IMR-90 (cell line): ENCODE data around the gene DNAI2. TPM values are rescaled to one million over a fixed set of nuclear protein-coding genes. Genes with fewer than 3 reads are reported as not detected.

ENCODE experiments used
- ATAC-seq: fragments of 200-7000 bp; cut with Tn5 transposase; 2 replicates; pipeline ENCODE4 v1.9.1; 2020; ENCODE audit warnings: low read depth, mild to moderate bottlenecking, moderate library complexity
- BruUV-seq: library from RNA; stranded (reverse); fragments of 400-500 nt; replicated peaks from 2 replicates; lab custom pipeline; 2021; lab: Mats Ljungman, UMichigan
- CTCF ChIA-PET: fragments of 300-600 bp; formaldehyde crosslinking; extraction: SDS; loops from one replicate; lab custom pipeline; 2021; ENCODE audit warnings: antibody characterized with exemption; lab: Yijun Ruan, JAX
- POLR2A ChIA-PET: fragments of 300-600 bp; sonication (Branson Sonifier 250); formaldehyde crosslinking; loops from one replicate; lab custom pipeline; 2022; ENCODE audit warnings: antibody characterized with exemption; ENCODE audit not compliant: unreplicated experiment; lab: Charles Lee
- DNase-seq: peaks from one replicate; pipeline ENCODE4 v3.0.0; 2013
- H2AFZ ChIP-seq: replicated peaks from 2 replicates; pipeline ENCODE3; 2013; ENCODE audit warnings: low read length, mild to moderate bottlenecking; ENCODE audit not compliant: poor library complexity
- H2AK5ac ChIP-seq: 2 replicates; pipeline ENCODE4 v1.6.1; 2013; ENCODE audit warnings: low read depth, low read length, inconsistent platforms
- H2AK9ac ChIP-seq: replicated peaks from 2 replicates; pipeline ENCODE3; 2013; ENCODE audit warnings: mild to moderate bottlenecking, low read depth, low read length, moderate library complexity; ENCODE audit not compliant: poor library complexity
- H2BK120ac ChIP-seq: 2 replicates; pipeline ENCODE4 v1.6.1; 2013; ENCODE audit warnings: low read depth, low read length, inconsistent platforms
- H2BK15ac ChIP-seq: 3 replicates; pipeline ENCODE4 v1.6.1; 2013; ENCODE audit warnings: low read depth, low read length, inconsistent platforms
- H2BK20ac ChIP-seq: 2 replicates; pipeline ENCODE4 v1.6.1; 2013; ENCODE audit warnings: low read depth, mild to moderate bottlenecking, inconsistent platforms, low read length, moderate library complexity
- H2BK5ac ChIP-seq: 2 replicates; pipeline ENCODE4 v1.6.1; 2013; ENCODE audit warnings: mild to moderate bottlenecking, low read depth, low read length, inconsistent platforms; ENCODE audit not compliant: poor library complexity, severe bottlenecking
- H3K14ac ChIP-seq: replicated peaks from 2 replicates; pipeline ENCODE4 v1.6.1; 2013; ENCODE audit warnings: low read depth, low read length, inconsistent platforms
- H3K18ac ChIP-seq: 2 replicates; pipeline ENCODE4 v1.6.1; 2013; ENCODE audit warnings: low read depth, low read length, control low read depth
- H3K23ac ChIP-seq: 2 replicates; pipeline ENCODE4 v1.6.1; 2013; ENCODE audit warnings: low read depth, low read length, inconsistent platforms
- H3K27ac ChIP-seq: 2 replicates; pipeline ENCODE4 v1.5.1; 2013; ENCODE audit warnings: mild to moderate bottlenecking, control low read depth, low read length; ENCODE audit not compliant: insufficient read depth
- H3K27me3 ChIP-seq: 2 replicates; pipeline ENCODE4 v1.6.1; 2013; ENCODE audit warnings: low read length; ENCODE audit not compliant: control insufficient read depth, insufficient read depth
- H3K36me3 ChIP-seq: 2 replicates; pipeline ENCODE4 v1.6.1; 2013; ENCODE audit warnings: low read length, mixed read lengths; ENCODE audit not compliant: control insufficient read depth, insufficient read depth
- H3K4ac ChIP-seq: 2 replicates; pipeline ENCODE4 v1.6.1; 2013; ENCODE audit warnings: low read depth, low read length, inconsistent platforms
- H3K4me1 ChIP-seq: 2 replicates; pipeline ENCODE4 v1.6.1; 2013; ENCODE audit warnings: low read length, mixed read lengths; ENCODE audit not compliant: control insufficient read depth, insufficient read depth
- H3K4me2 ChIP-seq: 2 replicates; pipeline ENCODE4 v1.6.1; 2013; ENCODE audit warnings: low read depth, mild to moderate bottlenecking, control low read depth, low read length, moderate library complexity
- H3K4me3 ChIP-seq: 2 replicates; pipeline ENCODE4 v1.5.1; 2013; ENCODE audit warnings: low read depth, mild to moderate bottlenecking, control low read depth, low read length, moderate library complexity; ENCODE audit not compliant: insufficient read depth
- H3K56ac ChIP-seq: 2 replicates; pipeline ENCODE4 v1.6.1; 2013; ENCODE audit warnings: low read length, inconsistent platforms; ENCODE audit not compliant: insufficient read depth; ENCODE audit errors: extremely low read depth
- H3K79me1 ChIP-seq, 2 experiments: 2 replicates each; pipeline ENCODE4 v1.6.1; 2013; ENCODE audit warnings: low read length in 2 of 2, inconsistent platforms in 1 of 2, low read depth in 1 of 2
- H3K9ac ChIP-seq: 2 replicates; pipeline ENCODE4 v1.6.1; 2013; ENCODE audit warnings: low read depth, low read length, control low read depth
- H3K9me1 ChIP-seq: 2 replicates; pipeline ENCODE4 v1.6.1; 2013; ENCODE audit warnings: low read length, inconsistent platforms; ENCODE audit not compliant: insufficient read depth
- H3K9me3 ChIP-seq: 2 replicates; pipeline ENCODE4 v1.6.1; 2013; ENCODE audit warnings: low read length; ENCODE audit not compliant: control insufficient read depth, insufficient read depth
- H4K20me1 ChIP-seq: 2 replicates; pipeline ENCODE4 v1.6.1; 2013; ENCODE audit warnings: low read length, inconsistent platforms; ENCODE audit not compliant: insufficient read depth
- H4K5ac ChIP-seq: 2 replicates; pipeline ENCODE4 v1.6.1; 2013; ENCODE audit warnings: mild to moderate bottlenecking, low read depth, low read length, control low read depth
- H4K8ac ChIP-seq, 2 experiments: 2 replicates each; pipeline ENCODE4 v1.6.1; 2013; ENCODE audit warnings: low read depth in 2 of 2, low read length in 2 of 2, control low read depth in 1 of 2, inconsistent platforms in 1 of 2
- H4K91ac ChIP-seq: 2 replicates; pipeline ENCODE4 v1.6.1; 2013; ENCODE audit warnings: low read depth, low read length, inconsistent platforms; ENCODE audit not compliant: insufficient read depth
- BHLHE40 ChIP-seq: fragments of 150-350 bp; IDR thresholded peaks from 2 replicates; pipeline ENCODE4 v1.6.1; 2016; ENCODE audit warnings: mild to moderate bottlenecking, low read depth, low read length
- CEBPB ChIP-seq: IDR thresholded peaks from 2 replicates; pipeline ENCODE4 v1.6.1; 2012; ENCODE audit warnings: low read depth, low read length, improper control_type of control experiment
- CHD1 ChIP-seq: IDR thresholded peaks from 2 replicates; pipeline ENCODE4 v1.6.1; 2012; ENCODE audit warnings: low read depth, low read length, improper control_type of control experiment
- FOS ChIP-seq: fragments of 150-350 bp; IDR thresholded peaks from 2 replicates; pipeline ENCODE4 v1.6.1; 2016; ENCODE audit warnings: low read depth, low read length
- MAFK ChIP-seq: IDR thresholded peaks from 2 replicates; pipeline ENCODE4 v1.6.1; 2012; ENCODE audit warnings: low read depth, low read length, improper control_type of control experiment
- MAZ ChIP-seq: IDR thresholded peaks from 2 replicates; pipeline ENCODE4 v1.6.1; 2012; ENCODE audit warnings: low read depth, mild to moderate bottlenecking, low read length, improper control_type of control experiment, moderate library complexity, borderline replicate concordance
- MXI1 ChIP-seq: IDR thresholded peaks from 2 replicates; pipeline ENCODE4 v1.6.1; 2012; ENCODE audit warnings: low read depth, mild to moderate bottlenecking, low read length, moderate library complexity, borderline replicate concordance
- NFE2L2 ChIP-seq: fragments of 150-350 bp; IDR thresholded peaks from 2 replicates; pipeline ENCODE4 v1.6.1; 2016; ENCODE audit warnings: low read depth, mild to moderate bottlenecking, low read length
- POLR2A ChIP-seq: IDR thresholded peaks from 2 replicates; pipeline ENCODE4 v1.6.1; 2012; ENCODE audit warnings: mild to moderate bottlenecking, low read depth, low read length
- RAD21 ChIP-seq: IDR thresholded peaks from 2 replicates; pipeline ENCODE4 v1.6.1; 2012; ENCODE audit warnings: low read length, improper control_type of control experiment
- RCOR1 ChIP-seq: IDR thresholded peaks from 2 replicates; pipeline ENCODE4 v1.6.1; 2012; ENCODE audit warnings: mild to moderate bottlenecking, low read length, improper control_type of control experiment; ENCODE audit not compliant: insufficient replicate concordance
- RFX5 ChIP-seq: IDR thresholded peaks from 2 replicates; pipeline ENCODE4 v1.8.0; 2012; ENCODE audit warnings: low read depth, mild to moderate bottlenecking, low read length, moderate library complexity
- SMC3 ChIP-seq: fragments of 150-350 bp; IDR thresholded peaks from 2 replicates; pipeline ENCODE4 v1.6.1; 2016; ENCODE audit warnings: low read depth, mild to moderate bottlenecking, antibody characterized with exemption, low read length, moderate library complexity
- WGBS, 2 experiments: methylation state at CpG; one replicate each; pipeline versions ENCODE4 v1.1.5 to v1.1.7; 2013; ENCODE audit warnings: missing lambda C conversion rate in 2 of 2; ENCODE audit not compliant: insufficient read length in 1 of 2; ENCODE audit errors: extremely low coverage in 2 of 2; 5-methylcytosine and 5-hydroxymethylcytosine counted together
- dilution Hi-C: fragments of 300-500 bp; cut with HindIII; formaldehyde crosslinking; loops from one replicate; pipeline ENCODE4 v1.14.3; 2018; ENCODE audit warnings: low sequenced_read_pairs; ENCODE audit not compliant: unreplicated experiment
- in situ Hi-C: fragments of 300-500 bp; cut with MboI; formaldehyde crosslinking; loops from 3 replicates; pipeline ENCODE4 v1.14.3; 2019; ENCODE audit warnings: low sequenced_read_pairs, inconsistent platforms, mixed read lengths
- intact Hi-C: fragments of 100-400 bp; cut with micrococcal nuclease; formaldehyde crosslinking; loops from 2 replicates; pipeline ENCODE4 v1.10.0; 2022
- polyA plus RNA-seq, 3 experiments: library from polyadenylated mRNA; depleted of rRNA; stranded (reverse); fragments of >200 nt; gene quantifications; 2 replicates each; pipeline ENCODE4 v1.2.3, GENCODE V29; 2012; ENCODE audit warnings: low replicate concordance in 1 of 3
- total RNA-seq: library from RNA; depleted of rRNA; stranded (reverse); fragments of >200 nt; gene quantifications from 2 replicates; pipeline ENCODE4 v1.2.3, GENCODE V29; 2012
- TF ChIP-seq, protein P1 (sequence below): conservative IDR thresholded peaks from 2 replicates; pipeline ENCODE4 v1.5.1; 2012; ENCODE audit warnings: mild to moderate bottlenecking, low read depth, low read length, improper control_type of control experiment
- TF ChIP-seq, protein P2 (sequence below): fragments of 150-350 bp; IDR thresholded peaks from 2 replicates; pipeline ENCODE4 v1.6.1; 2017; ENCODE audit warnings: mild to moderate bottlenecking, antibody characterized with exemption, low read length, low read depth
- TF ChIP-seq, protein P3 (sequence below): fragments of 150-350 bp; IDR thresholded peaks from 2 replicates; pipeline ENCODE4 v1.6.1; 2016; ENCODE audit warnings: low read depth, mild to moderate bottlenecking, low read length, moderate library complexity, borderline replicate concordance

The DNAI2 gene
- total and polyA plus RNA-seq, 2 of the 4 experiments (the other 2 are of a cell fraction), result not detected

DNA sequence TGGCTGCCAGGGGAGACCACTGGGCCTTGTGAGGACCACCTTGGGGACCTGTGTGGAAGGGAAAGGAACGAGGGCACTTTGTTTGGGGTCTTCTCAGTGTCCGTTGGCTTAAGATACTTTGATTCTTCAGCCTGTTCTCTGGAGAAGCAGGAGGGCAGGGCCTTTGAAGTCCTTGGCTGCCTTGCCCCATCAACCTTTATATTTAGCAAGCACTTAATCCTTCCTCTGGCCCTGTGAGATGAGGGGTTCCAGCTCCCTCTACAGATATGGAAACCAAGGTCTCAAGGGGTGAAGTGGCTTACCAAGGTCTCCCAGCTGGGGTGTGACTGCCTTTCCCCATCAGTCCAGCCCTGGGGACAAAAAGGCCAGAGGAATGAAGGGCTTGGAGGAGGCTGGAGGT, 32.2 kb upstream of the DNAI2 start:
- no peak overlapping the region for H3K18ac ChIP-seq
- H3K4me1 ChIP-seq, result no peaks in the 10 kb centered on the region
- no peaks in the 10 kb centered on the region for H3K79me1 ChIP-seq
- dilution Hi-C loops (no loop called here), intact Hi-C loops (no loop called here), in situ Hi-C loops (no loop called here)
- no peak overlapping the region for H2BK20ac ChIP-seq
- H3K4me2 ChIP-seq, result no peak overlapping the region
- H4K91ac ChIP-seq, result no peak overlapping the region
- no peak for TF ChIP-seq POLR2A
- TF ChIP-seq SMC3, result no peak
- no peak for TF ChIP-seq MAZ
- TF ChIP-seq RFX5, result no peak
- TF ChIP-seq NFE2L2, result no peak
- TF ChIP-seq CHD1, result no peak
- TF ChIP-seq RCOR1, result no peak
- no peak for TF ChIP-seq RAD21
- TF ChIP-seq, protein P1, sequence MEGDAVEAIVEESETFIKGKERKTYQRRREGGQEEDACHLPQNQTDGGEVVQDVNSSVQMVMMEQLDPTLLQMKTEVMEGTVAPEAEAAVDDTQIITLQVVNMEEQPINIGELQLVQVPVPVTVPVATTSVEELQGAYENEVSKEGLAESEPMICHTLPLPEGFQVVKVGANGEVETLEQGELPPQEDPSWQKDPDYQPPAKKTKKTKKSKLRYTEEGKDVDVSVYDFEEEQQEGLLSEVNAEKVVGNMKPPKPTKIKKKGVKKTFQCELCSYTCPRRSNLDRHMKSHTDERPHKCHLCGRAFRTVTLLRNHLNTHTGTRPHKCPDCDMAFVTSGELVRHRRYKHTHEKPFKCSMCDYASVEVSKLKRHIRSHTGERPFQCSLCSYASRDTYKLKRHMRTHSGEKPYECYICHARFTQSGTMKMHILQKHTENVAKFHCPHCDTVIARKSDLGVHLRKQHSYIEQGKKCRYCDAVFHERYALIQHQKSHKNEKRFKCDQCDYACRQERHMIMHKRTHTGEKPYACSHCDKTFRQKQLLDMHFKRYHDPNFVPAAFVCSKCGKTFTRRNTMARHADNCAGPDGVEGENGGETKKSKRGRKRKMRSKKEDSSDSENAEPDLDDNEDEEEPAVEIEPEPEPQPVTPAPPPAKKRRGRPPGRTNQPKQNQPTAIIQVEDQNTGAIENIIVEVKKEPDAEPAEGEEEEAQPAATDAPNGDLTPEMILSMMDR, result no peak
- TF ChIP-seq CEBPB, result no peak
- TF ChIP-seq, protein P2, sequence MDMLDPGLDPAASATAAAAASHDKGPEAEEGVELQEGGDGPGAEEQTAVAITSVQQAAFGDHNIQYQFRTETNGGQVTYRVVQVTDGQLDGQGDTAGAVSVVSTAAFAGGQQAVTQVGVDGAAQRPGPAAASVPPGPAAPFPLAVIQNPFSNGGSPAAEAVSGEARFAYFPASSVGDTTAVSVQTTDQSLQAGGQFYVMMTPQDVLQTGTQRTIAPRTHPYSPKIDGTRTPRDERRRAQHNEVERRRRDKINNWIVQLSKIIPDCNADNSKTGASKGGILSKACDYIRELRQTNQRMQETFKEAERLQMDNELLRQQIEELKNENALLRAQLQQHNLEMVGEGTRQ, result no peak
- TF ChIP-seq MAFK, result no peak
- TF ChIP-seq BHLHE40, result no peak
- TF ChIP-seq FOS, result no peak
- TF ChIP-seq MXI1, result no peak
- TF ChIP-seq, protein P3, sequence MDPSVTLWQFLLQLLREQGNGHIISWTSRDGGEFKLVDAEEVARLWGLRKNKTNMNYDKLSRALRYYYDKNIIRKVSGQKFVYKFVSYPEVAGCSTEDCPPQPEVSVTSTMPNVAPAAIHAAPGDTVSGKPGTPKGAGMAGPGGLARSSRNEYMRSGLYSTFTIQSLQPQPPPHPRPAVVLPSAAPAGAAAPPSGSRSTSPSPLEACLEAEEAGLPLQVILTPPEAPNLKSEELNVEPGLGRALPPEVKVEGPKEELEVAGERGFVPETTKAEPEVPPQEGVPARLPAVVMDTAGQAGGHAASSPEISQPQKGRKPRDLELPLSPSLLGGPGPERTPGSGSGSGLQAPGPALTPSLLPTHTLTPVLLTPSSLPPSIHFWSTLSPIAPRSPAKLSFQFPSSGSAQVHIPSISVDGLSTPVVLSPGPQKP, result no peak
- H2BK5ac ChIP-seq, result no peak overlapping the region
- H2BK120ac ChIP-seq, result no peak overlapping the region
- no peak overlapping the region for H3K4me3 ChIP-seq
- H3K27ac ChIP-seq, result no peak overlapping the region
- H3K9me3 ChIP-seq, result no peaks in the 10 kb centered on the region
- no peak overlapping the region for H3K9ac ChIP-seq
- no peaks in the 10 kb centered on the region for H4K20me1 ChIP-seq
- DNase-seq (no peak), ATAC-seq (no peak)
- no peak overlapping the region for H3K4ac ChIP-seq
- no peak overlapping the region for H2AFZ ChIP-seq
- no peaks in the 10 kb centered on the region for H3K27me3 ChIP-seq
- no CpG with 5 or more reads among the region's 2 CpGs for WGBS, 2 experiments
- H3K14ac ChIP-seq, result no peak overlapping the region
- no peak overlapping the region for H3K23ac ChIP-seq
- H4K8ac ChIP-seq, result no peak overlapping the region
- H3K36me3 ChIP-seq, result no peaks in the 10 kb centered on the region
- H2AK9ac ChIP-seq, result no peak overlapping the region
- no peak overlapping the region for H3K56ac ChIP-seq
- BruUV-seq, result no TSS peak
- H4K5ac ChIP-seq, result no peak overlapping the region
- H2BK15ac ChIP-seq, result no peak overlapping the region
- CTCF ChIA-PET, result no interaction called here
- POLR2A ChIA-PET, result no interaction called here
- H2AK5ac ChIP-seq, result no peak overlapping the region
- H3K9me1 ChIP-seq, result no peaks in the 10 kb centered on the region
